Glutamatergic neuron (in vitro differentiated cells): ENCODE data around the gene LAMB1. TPM values are rescaled to one million over a fixed set of nuclear protein-coding genes. Genes with fewer than 3 reads are reported as not detected.

Source experiments
- DNase-seq: peaks from one replicate; pipeline ENCODE4 v3.0.0; 2022
- H3K27ac Mint-ChIP-seq: one replicate; pipeline ENCODE4 v1.8.0; 2020; ENCODE audit warnings: mild to moderate bottlenecking, mixed read lengths, inconsistent platforms; ENCODE audit not compliant: unreplicated experiment
- H3K27me3 Mint-ChIP-seq: one replicate; pipeline ENCODE4 v1.8.0; 2020; ENCODE audit warnings: mild to moderate bottlenecking, moderate library complexity, mixed read lengths, inconsistent platforms; ENCODE audit not compliant: unreplicated experiment
- H3K36me3 Mint-ChIP-seq: one replicate; pipeline ENCODE4 v1.8.0; 2020; ENCODE audit warnings: mild to moderate bottlenecking, mixed read lengths, inconsistent platforms; ENCODE audit not compliant: unreplicated experiment
- H3K4me1 Mint-ChIP-seq: one replicate; pipeline ENCODE4 v1.8.0; 2020; ENCODE audit warnings: mild to moderate bottlenecking, low read depth, mixed read lengths, inconsistent platforms; ENCODE audit not compliant: unreplicated experiment
- H3K4me3 Mint-ChIP-seq: one replicate; pipeline ENCODE4 v1.8.0; 2020; ENCODE audit warnings: mild to moderate bottlenecking, mixed read lengths, inconsistent platforms; ENCODE audit not compliant: unreplicated experiment
- H3K9me3 Mint-ChIP-seq: one replicate; pipeline ENCODE4 v1.8.0; 2020; ENCODE audit warnings: mild to moderate bottlenecking, moderate library complexity, mixed read lengths, inconsistent platforms; ENCODE audit not compliant: unreplicated experiment
- total RNA-seq: library from RNA; stranded (reverse); fragmentation: NEBNext Ultra II Directional; extraction: Animal tissue kit (Norgen Biotek cat#: 25700); gene quantifications from one replicate; pipeline ENCODE4 v1.2.1, GENCODE V29; 2021; ENCODE audit not compliant: unreplicated experiment
- TF ChIP-seq, protein P1 (sequence below): fragments of 200-600 bp; sonication (generic); IDR thresholded peaks from one replicate; pipeline ENCODE4 v1.5.0; 2021; ENCODE audit not compliant: partially characterized antibody, unreplicated experiment

The LAMB1 gene
- total RNA-seq, 1 donor from 2014 or later: 326 TPM

DNA sequence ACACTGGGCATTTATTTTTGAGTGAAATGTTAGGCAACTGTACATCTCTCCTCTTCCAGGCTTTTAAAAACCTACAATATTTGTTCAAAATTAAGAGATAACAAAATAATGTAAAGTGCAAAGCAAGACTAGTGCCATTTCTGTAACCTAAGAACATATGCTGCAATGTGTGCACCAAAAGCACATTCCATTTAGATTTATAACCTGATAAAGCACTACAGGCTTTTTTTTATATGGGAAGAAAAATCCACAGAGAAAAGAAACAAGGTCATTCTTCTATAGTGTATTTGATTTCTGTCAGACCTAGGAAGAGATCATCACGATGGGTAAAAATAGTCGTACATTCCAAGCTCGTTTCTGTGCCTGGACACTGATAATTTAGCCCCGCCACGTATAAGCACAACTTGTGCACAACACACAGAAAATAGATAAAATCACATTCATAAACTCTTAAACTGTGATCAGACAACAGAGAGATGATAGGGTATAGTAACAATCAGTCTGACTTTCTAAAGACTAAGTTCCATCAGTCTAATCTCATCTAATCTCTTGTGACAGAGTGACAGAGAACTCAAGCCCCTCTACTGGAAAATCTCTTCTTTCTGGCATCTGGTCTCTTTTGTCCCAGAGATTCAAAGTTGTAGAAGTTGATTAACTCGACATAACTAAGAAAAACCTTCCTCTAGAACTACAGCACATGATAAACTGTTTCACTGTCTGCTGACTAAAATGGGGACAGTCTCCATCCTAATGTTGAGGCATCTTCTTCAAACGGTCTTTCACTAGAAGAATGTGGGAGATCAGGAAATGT lies 6.7 kb downstream of the LAMB1 start:
- no peak for DNase-seq

DNA sequence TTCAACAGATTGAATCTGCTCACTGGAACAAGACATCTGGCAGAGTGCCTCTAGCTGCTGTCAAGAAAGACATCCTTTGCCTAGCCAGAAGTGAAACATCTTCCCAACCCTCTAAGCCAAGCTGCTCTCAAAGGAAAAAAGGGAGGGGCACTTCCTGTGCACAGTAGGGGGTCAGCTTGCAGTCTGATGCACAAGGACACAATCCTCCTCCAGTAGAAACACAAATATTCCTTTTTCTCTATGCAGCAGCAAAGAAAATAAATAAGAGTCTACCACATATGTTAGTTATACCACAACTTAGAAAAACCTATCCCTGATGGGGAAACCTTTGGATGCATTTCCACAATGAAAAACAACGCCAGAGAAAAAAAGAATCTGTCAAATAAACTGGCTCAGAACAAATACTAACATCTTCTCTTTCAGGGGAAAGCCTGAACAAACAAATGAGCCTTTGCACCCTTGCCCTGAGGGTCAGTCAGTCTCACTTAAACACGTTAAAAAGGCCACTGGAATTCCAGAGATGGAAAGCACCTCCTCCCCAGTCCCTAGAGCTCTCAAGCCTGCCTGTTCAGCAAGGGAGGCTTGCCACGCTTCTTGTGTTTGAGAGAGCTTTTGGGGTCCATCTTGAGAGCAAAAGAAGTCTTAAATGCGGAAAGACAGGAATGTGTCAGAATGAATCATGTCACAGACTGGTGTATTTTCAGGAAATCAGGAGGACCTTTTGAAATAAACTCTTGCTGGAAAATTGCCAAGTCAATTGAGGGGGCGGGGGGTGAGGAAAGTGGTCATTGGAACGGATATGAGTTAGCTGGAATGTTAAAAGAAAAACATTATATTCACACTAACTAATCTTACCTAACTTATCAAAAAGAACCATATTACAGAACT lies 7.5 kb downstream of the LAMB1 start:
- Mint-ChIP-seq H3K27me3 (no peaks in the 10 kb centered on the region), H3K27ac (peak overlapping the region; percentile 65), H3K36me3 (peaks cover 5% of the 10 kb centered on the region), H3K9me3 (peaks cover 2% of the 10 kb centered on the region), H3K4me3 (peak overlapping the region; percentile 67), H3K4me1 (peaks cover 52% of the 10 kb centered on the region)
- DNase-seq: no peak
- TF ChIP-seq, protein P1, sequence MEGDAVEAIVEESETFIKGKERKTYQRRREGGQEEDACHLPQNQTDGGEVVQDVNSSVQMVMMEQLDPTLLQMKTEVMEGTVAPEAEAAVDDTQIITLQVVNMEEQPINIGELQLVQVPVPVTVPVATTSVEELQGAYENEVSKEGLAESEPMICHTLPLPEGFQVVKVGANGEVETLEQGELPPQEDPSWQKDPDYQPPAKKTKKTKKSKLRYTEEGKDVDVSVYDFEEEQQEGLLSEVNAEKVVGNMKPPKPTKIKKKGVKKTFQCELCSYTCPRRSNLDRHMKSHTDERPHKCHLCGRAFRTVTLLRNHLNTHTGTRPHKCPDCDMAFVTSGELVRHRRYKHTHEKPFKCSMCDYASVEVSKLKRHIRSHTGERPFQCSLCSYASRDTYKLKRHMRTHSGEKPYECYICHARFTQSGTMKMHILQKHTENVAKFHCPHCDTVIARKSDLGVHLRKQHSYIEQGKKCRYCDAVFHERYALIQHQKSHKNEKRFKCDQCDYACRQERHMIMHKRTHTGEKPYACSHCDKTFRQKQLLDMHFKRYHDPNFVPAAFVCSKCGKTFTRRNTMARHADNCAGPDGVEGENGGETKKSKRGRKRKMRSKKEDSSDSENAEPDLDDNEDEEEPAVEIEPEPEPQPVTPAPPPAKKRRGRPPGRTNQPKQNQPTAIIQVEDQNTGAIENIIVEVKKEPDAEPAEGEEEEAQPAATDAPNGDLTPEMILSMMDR: no peak

More for the DNA sequence above, 6.7 kb downstream of the LAMB1 start:
- peaks cover 5% of the 10 kb centered on the region for H3K36me3 Mint-ChIP-seq
- peaks cover 47% of the 10 kb centered on the region for H3K4me1 Mint-ChIP-seq
- H3K27me3 Mint-ChIP-seq: no peaks in the 10 kb centered on the region
- H3K9me3 Mint-ChIP-seq: peaks cover 7% of the 10 kb centered on the region
- H3K27ac Mint-ChIP-seq: peak overlapping the region; percentile 65
- TF ChIP-seq, protein P1: no peak
- peak overlapping the region; percentile 67 for H3K4me3 Mint-ChIP-seq

DNA sequence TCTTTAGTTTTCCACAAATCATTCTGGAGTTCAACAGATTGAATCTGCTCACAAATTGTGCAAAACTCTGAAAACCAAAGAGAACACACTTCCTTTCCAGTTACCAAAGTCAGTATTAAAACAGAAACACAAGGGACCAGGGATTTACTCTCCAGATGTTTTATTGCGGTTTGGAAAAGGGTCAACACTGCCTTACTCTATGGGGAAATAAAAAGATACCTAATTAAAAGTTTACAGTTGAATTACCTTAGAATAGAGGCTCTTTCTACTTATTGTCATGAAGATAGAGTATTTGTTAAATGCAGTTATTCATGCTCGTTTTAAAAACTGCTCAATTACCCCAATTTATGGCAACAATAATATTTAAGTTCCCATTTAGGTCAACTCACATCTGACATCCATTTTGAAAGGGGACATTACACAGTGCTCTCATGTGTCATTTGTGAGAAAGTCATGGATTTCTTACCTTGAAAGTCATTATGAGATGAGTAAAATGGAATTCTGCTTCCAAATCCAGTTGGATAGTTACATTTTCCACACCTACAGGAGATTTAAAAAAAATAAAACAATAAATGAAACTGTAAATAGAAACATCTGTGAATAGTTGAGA lies 8.4 kb downstream of the LAMB1 start:
- peaks cover 2% of the 10 kb centered on the region for H3K9me3 Mint-ChIP-seq
- H3K36me3 Mint-ChIP-seq: peaks cover 5% of the 10 kb centered on the region
- H3K4me3 Mint-ChIP-seq: peak overlapping the region; percentile 52
- peak overlapping the region; percentile 83 for H3K27ac Mint-ChIP-seq
- DNase-seq: no peak
- TF ChIP-seq, protein P1: no peak
- H3K4me1 Mint-ChIP-seq: peaks cover 56% of the 10 kb centered on the region
- H3K27me3 Mint-ChIP-seq: no peaks in the 10 kb centered on the region

DNA sequence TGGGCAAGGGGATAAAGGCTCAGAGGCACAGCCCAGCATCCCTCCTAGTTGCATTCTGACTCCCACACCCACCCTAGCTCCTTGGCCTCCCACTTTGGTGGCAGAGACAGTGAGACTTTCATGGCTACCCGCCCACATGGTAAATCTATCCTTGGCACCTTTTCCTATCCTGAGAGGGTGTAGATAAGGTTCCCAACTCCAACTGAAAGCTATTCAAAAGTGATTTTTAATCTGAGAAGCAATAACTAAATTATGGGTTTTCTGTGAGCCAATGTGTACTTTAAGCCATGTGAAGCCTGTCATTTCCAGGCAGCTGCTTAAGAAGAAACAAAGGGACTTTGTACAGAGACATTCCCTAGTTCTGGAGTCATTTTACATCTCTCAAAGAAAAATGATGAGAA lies 9.1 kb downstream of the LAMB1 start:
- H3K36me3 Mint-ChIP-seq: peaks cover 5% of the 10 kb centered on the region

More for the DNA sequence above, 9.1 kb downstream of the LAMB1 start:
- Mint-ChIP-seq H3K4me1 (peaks cover 52% of the 10 kb centered on the region), H3K27ac (no peak overlapping the region), H3K27me3 (no peaks in the 10 kb centered on the region), H3K9me3 (peaks cover 2% of the 10 kb centered on the region), H3K4me3 (no peak overlapping the region)
- DNase-seq: no peak
- TF ChIP-seq, protein P1: no peak
